NCI-H2171 treated with DMSO at 0.1 percent for 48 hours (cell line): ENCODE data around the gene RASGRF2.

Experiments
- DNase-seq: peaks from one replicate; lab custom pipeline; 2025; lab: John Stamatoyannopoulos, UW

RASGRF2 gene

DNA sequence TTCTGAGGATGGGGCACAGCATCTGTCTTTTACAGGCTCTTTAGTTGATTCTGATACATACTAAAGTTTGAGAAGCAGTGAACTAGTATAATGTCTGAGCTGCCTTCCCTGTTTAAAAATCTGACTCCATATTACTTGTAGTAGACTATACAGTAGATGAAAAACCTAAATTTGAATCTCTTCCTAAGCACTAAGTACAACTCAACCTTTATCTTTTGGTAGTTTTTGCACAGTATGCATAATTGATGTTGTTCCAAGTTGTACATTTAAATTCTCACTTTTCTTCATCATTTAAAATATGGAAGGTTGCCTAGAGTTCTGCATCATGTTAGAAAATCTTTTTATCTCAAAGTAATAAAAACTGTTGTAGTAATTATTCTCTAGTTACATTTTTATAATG is 174.4 kb downstream of the RASGRF2 start:
- DNase-seq: no peak

DNA sequence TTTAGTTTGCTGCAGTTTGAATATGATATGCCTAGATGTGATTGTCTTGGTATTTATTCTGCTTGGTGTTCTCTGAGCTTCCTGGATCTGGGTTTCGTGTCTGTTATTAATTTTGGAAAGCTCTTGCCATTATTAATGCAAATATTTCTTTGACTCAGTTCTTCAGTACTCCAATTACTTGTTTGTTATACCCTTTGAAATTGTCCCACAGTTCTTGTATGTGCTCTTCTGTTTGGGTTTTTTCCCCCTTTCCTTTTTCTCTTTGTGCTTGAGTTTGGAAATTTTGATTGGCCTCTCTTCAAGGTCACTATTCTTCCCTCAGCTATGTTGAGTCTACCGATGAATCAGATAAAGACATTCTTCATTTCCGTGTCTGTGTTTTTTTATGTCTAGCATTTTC is 176.4 kb downstream of the RASGRF2 start:
- DNase-seq: no peak

DNA sequence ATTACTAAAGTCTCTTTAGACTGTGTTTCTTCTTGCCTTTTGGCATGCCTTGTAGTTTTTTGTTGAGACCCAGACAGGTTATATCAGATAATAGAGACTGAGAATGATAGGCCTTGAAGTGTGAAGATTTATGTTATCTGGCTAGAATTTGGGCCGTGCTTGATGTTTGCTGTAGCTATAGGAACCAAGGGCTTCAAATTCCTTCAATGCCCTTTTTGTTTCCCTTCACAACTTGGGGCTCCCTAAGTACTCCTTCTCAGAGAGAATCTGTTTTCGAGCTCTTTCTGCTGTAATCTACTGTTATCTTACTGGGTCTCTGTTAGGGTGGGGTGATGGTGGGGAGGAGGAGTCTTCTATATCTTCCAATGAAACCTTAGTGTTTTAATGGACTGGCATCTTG is 177.7 kb downstream of the RASGRF2 start:
- DNase-seq: no peak

DNA sequence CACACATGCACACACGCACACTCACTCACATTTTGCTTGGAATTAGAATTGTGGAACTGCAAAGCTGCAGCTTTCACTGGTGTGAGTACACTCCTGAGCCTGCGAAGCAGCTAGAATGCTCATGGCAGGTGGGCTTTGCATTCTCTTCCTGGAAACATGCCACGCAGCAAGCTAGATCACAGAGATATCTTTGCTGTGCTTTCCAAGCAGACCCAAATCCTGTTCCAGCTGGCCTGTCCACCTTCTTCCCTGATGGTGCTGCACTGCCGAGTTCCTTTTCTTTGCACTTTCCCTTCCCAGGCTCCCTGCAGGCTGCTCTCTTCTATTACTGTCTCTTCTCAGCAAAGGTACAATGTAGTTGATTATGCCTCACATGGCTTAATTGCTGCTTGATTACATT is 180.3 kb downstream of the RASGRF2 start:
- no peak for DNase-seq

DNA sequence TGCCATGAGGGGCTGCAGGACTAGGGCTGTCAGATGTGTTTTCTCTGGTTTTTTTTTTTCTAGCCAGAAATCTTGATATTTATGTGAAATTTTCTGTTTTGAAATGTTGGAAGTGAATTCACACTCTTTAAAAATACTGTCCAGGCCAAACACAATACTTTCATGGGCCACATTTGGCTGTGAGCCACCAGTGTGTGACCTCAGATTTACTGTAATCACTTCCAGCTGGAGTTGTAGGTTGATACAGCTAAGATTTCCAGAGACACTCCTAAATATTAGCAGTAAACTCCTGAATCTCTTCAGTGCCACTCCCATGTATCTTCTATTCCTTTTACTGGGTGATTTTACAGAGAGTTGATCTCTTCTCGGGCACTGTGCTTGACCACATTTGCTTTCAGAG is 180.8 kb downstream of the RASGRF2 start:
- no peak for DNase-seq

DNA sequence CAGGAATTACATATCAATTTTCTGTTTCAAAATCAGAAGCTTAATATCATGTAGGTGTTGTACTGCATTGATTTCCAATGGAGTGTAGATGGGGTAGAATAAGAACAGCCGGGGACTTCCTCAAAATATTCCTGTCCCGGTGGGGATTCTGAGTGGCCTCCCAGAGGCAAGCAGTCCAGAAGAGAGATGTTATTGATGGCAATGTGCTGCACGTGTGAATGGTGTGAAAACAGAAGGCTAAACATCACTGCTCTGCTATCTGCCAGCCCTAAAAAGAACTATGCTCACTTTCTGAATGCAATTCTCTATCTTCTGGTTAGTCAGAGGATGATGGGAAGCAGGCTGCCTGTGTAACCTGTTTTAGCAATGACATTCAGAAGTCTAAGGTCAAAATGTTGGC is 181.9 kb downstream of the RASGRF2 start:
- DNase-seq: no peak

DNA sequence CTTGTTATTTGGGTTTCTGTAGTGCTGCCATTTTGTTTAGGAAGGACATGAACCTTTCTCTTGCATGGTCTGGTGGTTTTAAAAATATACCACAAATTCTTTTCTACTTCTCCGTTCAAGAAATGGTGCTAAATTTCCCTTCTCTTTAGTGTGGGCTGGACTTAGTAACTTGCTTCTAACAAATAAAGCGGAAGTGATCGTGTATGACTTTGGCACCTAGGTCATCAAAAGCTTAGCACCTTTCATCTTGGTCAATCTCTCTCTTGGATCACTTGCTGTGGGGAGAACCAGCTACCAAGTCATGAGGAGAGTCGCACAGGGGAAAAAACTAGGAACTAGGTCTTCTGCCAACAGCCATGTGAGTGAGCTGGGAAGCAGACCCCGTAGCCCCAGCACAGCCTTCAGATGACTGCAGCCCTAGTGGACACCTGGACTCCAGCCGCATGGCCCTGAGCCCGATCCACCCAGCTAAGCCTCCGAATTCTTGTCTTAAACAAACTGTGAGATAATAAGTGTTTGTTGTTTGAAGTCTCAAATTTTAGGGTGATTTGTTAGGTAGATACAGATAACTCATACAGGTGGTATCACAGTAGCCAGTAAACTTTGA is 185.3 kb downstream of the RASGRF2 start:
- no peak for DNase-seq

DNA sequence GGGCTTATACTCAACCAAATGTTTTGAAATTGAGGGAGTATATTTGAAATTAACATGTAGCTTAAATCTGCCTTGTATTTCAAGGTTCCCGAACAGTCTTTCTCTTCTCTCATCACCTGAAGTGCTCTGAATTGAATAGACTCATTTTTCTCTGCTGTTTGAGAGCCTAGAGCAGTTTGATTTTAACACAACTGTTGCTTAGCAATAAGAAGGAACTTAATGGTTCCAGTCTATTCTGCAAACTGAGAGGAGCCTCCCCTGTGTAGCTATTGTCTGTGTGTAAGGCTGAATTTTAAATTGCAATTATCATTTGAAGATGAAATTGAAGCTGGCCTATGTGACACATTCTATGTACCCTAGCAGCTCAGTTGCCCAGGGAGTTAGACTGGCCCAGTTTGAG is 185.9 kb downstream of the RASGRF2 start:
- no peak for DNase-seq

DNA sequence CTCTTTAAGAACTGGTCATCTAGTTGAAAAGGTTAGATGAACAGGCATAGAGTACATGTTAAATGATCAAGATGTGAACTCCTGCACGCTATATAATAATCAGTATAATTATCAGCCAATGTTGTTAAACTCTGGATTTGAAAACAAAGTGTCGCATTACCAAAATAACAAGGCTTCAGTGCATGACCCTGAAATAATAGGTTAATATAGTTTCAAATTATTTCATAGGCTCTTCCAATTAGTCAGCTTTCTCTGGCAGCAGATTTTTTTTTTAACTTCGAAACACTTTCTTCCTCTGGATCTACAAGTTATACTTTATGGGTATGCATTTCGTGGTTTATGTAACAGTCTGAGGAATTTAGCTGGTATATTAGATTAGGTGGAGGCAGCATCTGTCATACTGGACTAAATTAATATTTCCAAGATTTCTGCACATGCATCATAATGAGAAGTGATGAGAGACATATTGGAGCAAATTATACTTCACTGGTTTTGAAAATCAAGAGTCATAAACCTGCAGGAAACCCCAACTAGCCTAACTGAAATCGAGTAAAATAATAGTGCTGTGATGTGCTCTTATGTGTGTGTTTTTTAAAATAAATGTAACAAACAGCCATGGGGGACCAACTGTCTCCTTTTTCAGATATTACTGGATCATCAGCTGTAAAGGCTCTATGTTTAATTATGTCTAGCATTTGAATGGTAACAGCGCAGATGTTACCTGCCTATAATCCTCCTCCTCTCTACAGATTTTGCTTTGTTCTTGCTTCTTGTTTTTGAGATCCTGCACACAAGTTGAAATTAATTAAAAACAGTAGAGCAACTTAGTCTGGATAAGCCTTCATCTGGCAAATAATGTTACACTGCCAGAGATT is 187.1 kb downstream of the RASGRF2 start:
- DNase-seq: no peak

DNA sequence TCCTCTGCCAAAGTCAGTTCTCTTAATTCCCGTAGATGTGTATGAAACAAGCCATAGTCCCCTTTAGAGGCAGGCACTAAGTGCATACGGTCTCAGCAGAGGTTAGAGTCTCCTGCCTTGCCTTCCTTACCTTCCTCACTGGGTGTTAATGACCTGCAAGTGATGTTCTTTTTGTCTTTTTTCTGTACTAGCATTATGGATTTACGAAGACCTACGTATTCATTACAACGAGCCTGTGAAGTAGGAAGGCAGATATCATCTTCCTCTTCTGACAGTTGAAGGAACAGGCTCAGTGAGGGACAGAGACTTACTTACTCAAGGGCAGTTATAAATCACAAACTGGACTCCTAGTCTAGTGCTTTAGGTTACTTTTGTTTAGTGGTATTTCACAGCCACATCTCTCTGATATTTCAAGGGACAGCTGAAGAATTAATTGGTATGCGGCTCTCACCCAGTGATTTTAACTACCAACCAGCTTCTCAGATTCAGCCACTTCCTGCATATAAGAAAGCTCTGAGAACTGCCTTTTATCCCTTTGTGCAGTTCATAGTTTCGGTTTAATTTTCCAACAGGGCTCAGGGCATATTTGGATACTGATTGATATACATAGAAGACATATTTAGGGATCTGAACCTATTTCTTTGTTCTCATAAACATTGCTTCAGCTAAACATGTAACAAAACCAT is 187.9 kb downstream of the RASGRF2 start:
- no peak for DNase-seq

DNA sequence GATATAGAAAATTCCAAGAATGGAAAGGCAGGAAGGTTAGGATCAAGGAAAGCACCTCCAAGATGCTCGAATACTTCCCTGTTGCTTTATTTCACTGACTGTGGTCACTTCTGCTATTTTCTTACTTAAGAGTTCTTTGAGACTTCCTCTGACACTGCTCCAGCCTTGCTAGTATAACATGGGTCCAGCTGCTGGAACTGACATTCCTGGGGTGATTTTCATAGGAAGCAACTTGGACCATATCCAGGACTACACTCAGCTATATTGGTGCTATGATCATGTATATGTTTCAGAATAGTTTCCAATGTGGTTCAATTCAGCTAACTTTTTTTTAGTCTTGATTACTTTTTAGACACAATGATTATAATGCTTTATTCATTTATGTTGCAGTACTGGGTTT is 191.4 kb downstream of the RASGRF2 start:
- DNase-seq: no peak

DNA sequence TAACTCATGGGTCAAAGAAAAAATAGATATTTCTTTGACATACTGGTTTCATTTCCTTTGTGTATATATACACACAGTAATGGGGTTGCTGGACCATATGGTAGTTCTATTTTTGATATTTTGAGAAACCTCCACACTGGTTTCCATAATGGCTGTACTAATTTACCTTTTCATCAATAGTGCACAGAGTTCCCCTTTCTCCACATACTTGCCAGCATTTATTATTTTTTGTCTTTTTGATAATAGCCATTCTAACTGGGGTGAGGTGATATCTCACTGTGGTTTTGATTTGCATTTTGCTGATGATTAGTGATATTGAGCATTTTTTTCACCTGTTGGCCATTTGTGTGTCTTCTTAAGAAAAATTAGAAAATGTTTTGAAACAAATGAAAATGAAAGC is 194.6 kb downstream of the RASGRF2 start:
- no peak for DNase-seq

DNA sequence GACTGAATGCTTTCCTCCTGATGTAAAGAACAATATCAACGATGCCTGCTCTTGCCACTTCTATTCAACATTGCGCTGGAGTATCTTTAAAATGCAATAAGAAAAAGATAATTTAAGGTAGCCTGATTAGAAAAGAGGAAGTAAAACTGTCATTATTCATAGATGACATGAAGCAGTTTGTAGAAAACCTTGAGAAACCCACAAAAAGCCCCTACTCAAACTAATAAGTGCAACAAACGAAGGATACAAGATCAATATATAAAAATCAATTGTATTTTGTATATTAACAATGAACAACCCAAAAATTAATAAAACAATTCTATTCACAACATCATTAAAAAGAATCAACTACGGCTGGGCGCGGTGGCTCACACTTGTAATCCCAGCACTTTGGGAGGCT is 196.6 kb downstream of the RASGRF2 start:
- DNase-seq: no peak

DNA sequence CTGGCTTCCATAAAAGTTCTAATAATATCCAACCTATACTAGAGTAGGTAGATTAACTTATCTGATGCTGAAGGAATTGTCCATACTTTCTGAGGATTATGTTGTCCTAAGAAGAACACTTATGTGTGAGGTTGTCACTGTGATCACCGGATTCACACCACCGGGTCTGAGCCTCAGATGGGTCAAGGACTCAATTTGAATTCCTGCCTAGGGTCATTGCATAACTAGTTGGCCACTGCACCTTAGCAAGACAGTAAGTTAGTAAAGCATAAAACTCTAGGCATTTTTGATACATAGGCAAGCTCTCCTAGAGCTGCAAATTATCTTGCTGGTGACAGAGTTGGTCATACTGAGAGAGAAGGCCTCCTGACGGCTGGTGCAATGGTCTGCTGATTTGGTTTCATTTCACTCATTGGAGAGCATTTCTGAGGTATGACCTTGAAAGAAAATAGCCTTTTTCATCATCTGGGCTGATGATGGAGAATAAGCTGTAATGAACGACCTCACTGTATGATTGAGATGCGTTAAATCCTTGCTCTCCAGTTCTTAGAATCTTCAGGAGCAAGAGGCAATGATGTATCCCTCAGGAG is 200.9 kb downstream of the RASGRF2 start:
- DNase-seq: no peak

DNA sequence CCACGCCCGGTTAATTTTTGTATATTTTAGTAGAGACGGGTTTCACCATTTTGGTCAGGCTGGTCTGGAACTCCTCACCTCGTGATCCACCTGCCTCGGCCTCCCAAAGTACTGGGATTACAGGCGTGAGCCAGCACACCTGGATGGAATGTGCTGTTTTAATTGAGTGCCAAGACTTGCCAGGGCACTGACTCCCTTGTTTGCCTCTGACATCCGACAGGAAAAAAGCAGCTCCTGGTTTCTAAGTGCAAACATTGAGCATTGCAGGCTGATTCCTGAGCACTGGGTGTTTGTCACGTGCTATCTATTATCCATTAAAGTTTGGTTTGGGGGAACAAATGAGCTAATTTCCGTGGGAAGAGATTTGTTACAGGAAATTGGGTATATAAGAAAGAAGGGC is 202.3 kb downstream of the RASGRF2 start:
- no peak for DNase-seq

DNA sequence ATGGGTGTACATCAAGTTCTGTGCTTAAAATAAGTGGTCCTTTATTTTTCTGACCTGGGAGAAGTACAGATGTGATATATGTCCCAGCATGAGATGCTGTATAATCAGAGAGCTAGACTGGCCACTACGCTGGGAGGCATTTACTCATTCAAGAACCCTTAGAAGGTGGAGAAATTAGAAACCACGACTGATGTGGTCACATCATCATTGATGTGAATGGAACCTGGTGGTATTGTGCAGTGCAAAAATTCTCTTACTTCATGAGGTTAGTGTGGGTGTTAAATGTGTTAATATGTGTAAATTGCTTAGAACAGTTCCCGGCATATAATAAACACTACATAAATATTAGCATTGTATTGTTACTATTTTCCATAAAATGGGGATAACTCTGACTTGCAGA is 203.5 kb downstream of the RASGRF2 start:
- DNase-seq: no peak

DNA sequence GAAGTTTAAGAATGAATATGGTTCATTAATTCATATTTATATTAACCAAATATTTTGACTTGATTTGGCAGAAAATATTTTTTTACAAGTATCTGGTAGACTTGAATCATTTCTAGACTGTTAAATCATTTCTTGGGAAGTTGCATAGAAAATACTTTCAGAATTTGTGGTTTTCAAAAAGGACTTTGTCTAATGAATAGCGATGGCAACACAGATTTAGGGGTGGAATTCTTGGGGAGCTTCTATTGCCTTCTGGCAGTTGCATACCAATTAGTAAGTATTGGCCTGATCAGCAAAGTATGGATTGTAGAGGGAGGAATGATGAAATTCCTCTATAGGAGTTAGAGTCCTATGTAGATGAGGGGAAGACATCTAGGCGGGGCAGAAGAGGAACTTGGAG is 204.3 kb downstream of the RASGRF2 start:
- DNase-seq: no peak

DNA sequence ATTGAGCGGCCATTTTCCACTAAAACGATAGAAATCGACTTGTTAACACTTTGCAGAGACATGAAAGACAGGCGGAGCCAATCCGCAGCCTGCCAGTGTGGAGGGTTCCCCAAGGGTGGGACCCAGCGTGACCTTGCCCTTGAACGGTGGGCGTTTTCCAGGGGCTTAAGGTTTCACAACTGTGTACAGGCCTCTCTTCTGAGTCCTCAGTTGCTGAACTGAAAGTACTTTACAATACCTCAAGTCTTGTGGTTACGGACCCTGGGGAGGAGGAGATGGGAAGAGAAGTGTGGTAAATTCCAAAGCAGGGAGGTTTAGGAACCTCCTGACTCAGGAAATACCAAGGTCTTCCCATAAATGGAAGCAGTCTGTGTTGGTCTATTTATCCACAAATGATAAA is 204.8 kb downstream of the RASGRF2 start:
- DNase-seq: no peak

DNA sequence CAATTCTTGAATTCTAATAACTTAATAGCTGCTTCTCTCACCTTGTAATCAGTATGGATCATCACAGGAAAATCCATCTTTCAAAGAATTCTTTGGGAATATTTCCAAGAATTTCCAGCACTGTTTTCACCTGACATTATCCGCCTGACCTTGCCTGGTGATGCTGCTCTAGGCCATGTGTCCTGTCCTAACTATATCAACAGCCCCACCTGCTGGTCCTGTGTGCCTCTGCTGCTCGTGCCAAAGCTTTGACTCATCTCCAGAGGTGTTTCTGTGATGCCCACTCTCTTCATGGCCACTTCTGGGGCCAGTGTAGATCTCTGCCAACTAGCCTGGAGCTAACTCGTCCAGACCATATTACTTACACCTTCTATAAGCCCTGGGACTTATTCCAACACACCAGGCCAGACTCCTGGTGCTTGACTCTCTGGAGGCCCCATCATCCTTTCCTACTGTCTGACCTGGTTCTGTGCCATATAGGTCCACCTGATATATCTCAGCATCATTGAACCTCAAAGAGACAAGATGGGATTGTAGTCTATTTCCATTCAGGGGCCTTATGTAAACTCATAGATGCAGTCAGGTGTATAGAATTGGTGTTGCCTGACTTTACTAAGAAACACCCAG is 205.4 kb downstream of the RASGRF2 start:
- peak; percentile 2 for DNase-seq

DNA sequence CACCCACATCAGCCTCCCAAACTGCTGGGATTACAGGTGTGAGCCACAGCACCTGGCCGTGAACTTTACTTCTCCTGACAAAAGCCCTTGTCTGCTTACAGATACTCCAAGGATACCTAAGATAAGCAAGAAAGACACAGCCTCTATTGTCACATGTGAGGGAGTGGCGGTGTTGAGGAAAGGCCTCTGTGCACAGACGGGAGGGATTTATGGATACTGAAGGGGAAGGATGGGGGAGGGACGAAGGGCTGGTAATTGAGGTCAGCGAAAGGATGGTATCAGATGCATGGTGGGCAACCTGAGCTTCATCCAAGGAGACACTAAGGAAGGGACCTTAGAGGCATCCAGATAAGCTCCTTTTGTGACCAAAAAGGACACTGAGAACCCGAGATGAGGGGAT is 206.3 kb downstream of the RASGRF2 start:
- no peak for DNase-seq

DNA sequence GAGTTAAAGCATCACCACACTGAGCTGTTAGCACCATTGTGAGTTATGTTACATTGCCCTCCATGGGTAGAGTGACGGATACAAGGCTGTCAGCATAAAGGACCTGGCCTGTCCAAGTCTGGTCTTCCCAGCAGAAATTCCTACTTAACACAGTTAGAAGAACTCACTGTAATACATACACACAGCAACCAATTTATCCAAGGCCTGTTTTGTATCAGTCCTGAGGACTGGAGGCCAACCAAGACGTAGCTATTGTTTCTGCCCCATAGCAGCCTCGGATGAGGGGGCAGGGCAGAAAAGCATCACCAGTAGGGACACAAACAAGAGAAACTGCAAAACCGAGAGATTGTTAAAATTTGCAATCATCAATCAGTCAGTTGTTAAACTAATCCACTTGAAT is 206.9 kb downstream of the RASGRF2 start:
- no peak for DNase-seq

DNA sequence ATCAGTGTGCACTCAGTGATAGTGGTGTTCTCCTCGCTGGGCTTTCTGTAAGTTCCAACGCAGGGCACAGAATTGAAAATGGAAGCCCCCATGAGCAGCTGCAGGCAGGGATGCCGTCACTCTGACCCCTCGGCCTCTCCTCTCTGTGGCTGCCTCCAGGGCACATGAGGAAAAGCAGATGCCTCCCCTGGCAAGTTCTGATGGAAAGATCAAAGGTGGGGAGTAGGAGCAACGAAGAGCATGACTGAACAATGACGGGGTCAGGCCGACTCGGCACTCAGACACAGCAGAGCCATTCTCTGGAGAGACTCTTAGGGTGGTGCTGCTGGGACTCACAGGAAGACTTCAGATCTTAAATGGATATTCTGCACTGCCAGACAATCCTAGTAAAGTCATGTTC is 207.4 kb downstream of the RASGRF2 start:
- DNase-seq: no peak
